GM12878 (cell line): ENCODE measurements around the gene EPX. TPM values are rescaled to one million over a fixed set of nuclear protein-coding genes. Genes with fewer than 3 reads are reported as not detected.

ENCODE experiments used
- ATAC-seq: fragments of 200-7000 bp; cut with Tn5 transposase; 3 replicates; pipeline ENCODE4 v1.9.1; 2020; ENCODE audit warnings: mild to moderate bottlenecking, moderate library complexity
- BruUV-seq: library from RNA; stranded (reverse); fragments of 400-500 nt; replicated peaks from 2 replicates; lab custom pipeline; 2021; lab: Mats Ljungman, UMichigan
- CTCF ChIA-PET: fragments of 300-600 bp; sonication (Branson Sonifier 250); formaldehyde crosslinking; extraction: SDS; loops from one replicate; lab custom pipeline; 2021; ENCODE audit warnings: inconsistent platforms; lab: Yijun Ruan, JAX
- POLR2A ChIA-PET: fragments of 350-600 bp; formaldehyde crosslinking; extraction: SDS; loops from one replicate; lab custom pipeline; 2021; ENCODE audit warnings: inconsistent platforms; lab: Charles Lee
- RAD21 ChIA-PET: fragments of 300-600 bp; sonication (Branson Sonifier 250); formaldehyde crosslinking; loops from one replicate; lab custom pipeline; 2023; ENCODE audit warnings: antibody characterized with exemption; ENCODE audit not compliant: unreplicated experiment; lab: Charles Lee
- SMC1A ChIA-PET: fragments of 300-600 bp; sonication (Branson Sonifier 250); formaldehyde crosslinking; loops from one replicate; lab custom pipeline; 2023; ENCODE audit not compliant: unreplicated experiment, uncharacterized antibody; lab: Charles Lee
- DNase-seq: peaks from one replicate; pipeline ENCODE4 v3.0.0-alpha.2; 2011; ENCODE audit warnings: low read depth, low spot score
- FAIRE-seq: peaks from 3 replicates; lab custom pipeline; 2011; peaks lifted over from hg19 to GRCh38; lab: Jason Lieb, UNC
- H2AFZ ChIP-seq: 2 replicates; pipeline ENCODE4 v1.6.0; 2011; ENCODE audit warnings: low read depth, low read length, control low read depth; ENCODE audit not compliant: control insufficient read depth
- H3K27ac ChIP-seq: 2 replicates; pipeline ENCODE4 v1.5.1; 2011; ENCODE audit warnings: control low read depth; ENCODE audit not compliant: control insufficient read depth, insufficient read depth
- H3K27me3 ChIP-seq, 2 experiments: replicated peaks in 1 of 2; 2 replicates each; pipeline versions ENCODE4 v1.6.0 to v1.6.1; 2011; ENCODE audit warnings: low read length in 1 of 2; ENCODE audit not compliant: control insufficient read depth in 2 of 2, insufficient read depth in 2 of 2
- H3K36me3 ChIP-seq, 2 experiments: 2 replicates each; pipeline ENCODE4 v1.5.1; 2011; ENCODE audit warnings: low read length in 1 of 2; ENCODE audit not compliant: control insufficient read depth in 2 of 2, insufficient read depth in 2 of 2
- H3K4me1 ChIP-seq: 2 replicates; pipeline ENCODE4 v1.6.1; 2011; ENCODE audit warnings: mild to moderate bottlenecking, low read length, moderate library complexity, mixed read lengths; ENCODE audit not compliant: control insufficient read depth, insufficient read depth
- H3K4me2 ChIP-seq: 2 replicates; pipeline ENCODE4 v1.6.0; 2011; ENCODE audit warnings: control low read depth; ENCODE audit not compliant: control insufficient read depth, insufficient read depth
- H3K4me3 ChIP-seq: fragments of 200-600 bp; sonication (generic); 2 replicates; pipeline ENCODE4 v1.5.1; 2016
- H3K79me2 ChIP-seq: 2 replicates; pipeline ENCODE4 v1.6.0; 2011; ENCODE audit warnings: low read length; ENCODE audit not compliant: control insufficient read depth, insufficient read depth
- H3K9ac ChIP-seq: 2 replicates; pipeline ENCODE4 v1.8.0; 2011; ENCODE audit warnings: low read length, control low read depth, mixed read lengths; ENCODE audit not compliant: control insufficient read depth, insufficient read depth
- H3K9me3 ChIP-seq: replicated peaks from 3 replicates; pipeline ENCODE4 v1.5.1; 2011; ENCODE audit warnings: mild to moderate bottlenecking, low read length; ENCODE audit not compliant: control insufficient read depth, insufficient read depth
- H4K20me1 ChIP-seq: 2 replicates; pipeline ENCODE4 v1.6.0; 2011; ENCODE audit not compliant: control insufficient read depth, insufficient read depth
- IRF5 ChIP-seq: fragments of 450-650 bp; IDR thresholded peaks from 2 replicates; pipeline ENCODE4 v1.6.1; 2017; ENCODE audit warnings: borderline replicate concordance
- NBN ChIP-seq: fragments of 450-650 bp; IDR thresholded peaks from 2 replicates; pipeline ENCODE4 v1.6.1; 2016
- WGBS: methylation state at CpG from one replicate; pipeline ENCODE4 v1.1.6; 2016; ENCODE audit warnings: low lambda C conversion rate; ENCODE audit not compliant: insufficient replicate concordance, insufficient coverage; ENCODE audit errors: missing lambda C conversion rate; 5-methylcytosine and 5-hydroxymethylcytosine counted together
- in situ Hi-C: fragments of 300-500 bp; cut with MboI; formaldehyde crosslinking; loops from 9 replicates; pipeline ENCODE4 v1.14.3; 2018; ENCODE audit warnings: mixed read lengths
- intact Hi-C: fragments of 100-400 bp; cut with micrococcal nuclease; formaldehyde crosslinking; loops from one replicate; pipeline ENCODE4 v1.14.2; 2022; ENCODE audit not compliant: unreplicated experiment
- polyA plus RNA-seq, 11 experiments: library from polyadenylated mRNA; depleted of rRNA in 4 of 11; unstranded in 6 of 11; stranded (reverse) in 5 of 11; fragments of >200 nt; fragmentation: Nextera tagmentation in 4 of 11; fragmentation: Illumina TruSeq in 1 of 11; extraction: Ambion mirVana in 4 of 11; extraction: Trizol in 1 of 11; gene quantifications; 1 replicate in 1 of 11; 2 replicates in 10 of 11; pipeline versions ENCODE4 v1.2.1 to v1.2.3, GENCODE V29; 2011 to 2016; ENCODE audit warnings: inconsistent platforms in 2 of 11, missing spikeins in 2 of 11, low read depth in 1 of 11
- total RNA-seq, 4 experiments: library from RNA; depleted of rRNA in 3 of 4; stranded (reverse); fragments of >200 nt in 3 of 4; fragmentation: Illumina TruSeq in 1 of 4; extraction: Trizol in 1 of 4; gene quantifications; 2 replicates each; pipeline versions ENCODE4 v1.2.1 to v1.2.3, GENCODE V29; 2013 to 2021

EPX gene
- total and polyA plus RNA-seq, 10 of the 15 experiments (the other 5 are each of a cell fraction or from before 2014, with no cell fraction given) = 0.03 TPM; not detected in 9

GRCh38 chr17:58247511-58248363 is 55.2 kb downstream of the EPX start:
- Histone ChIP-seq H3K27me3 (no peaks in the 10 kb centered on the region; a peak in 2 of 4 replicates), H2AFZ (no peak overlapping the region), H3K27ac (no peak overlapping the region), H3K4me1 (peaks cover 6% of the 10 kb centered on the region), H3K4me2 (no peak overlapping the region), H3K9me3 (no peaks in the 10 kb centered on the region), H3K9ac (no peak overlapping the region), H3K36me3 (no peaks in the 10 kb centered on the region), H3K79me2 (no peaks in the 10 kb centered on the region), H4K20me1 (no peaks in the 10 kb centered on the region), H3K4me3 (no peak overlapping the region)
- ChIA-PET CTCF (interaction anchor here (0.8 to 6.2 kb wide), 18 partner anchors 8 to 258 kb away, joined by 3 to 78 read pairs (median 4); partner anchors contain the start of gene LPO), SMC1A (interaction anchor here (1.0 to 4.0 kb wide), 6 partner anchors 11 to 198 kb away, joined by 3 to 23 read pairs (median 6); no protein-coding TSS in a partner anchor), POLR2A (interaction anchor here (1.1 to 1.2 kb wide), 2 partner anchors 9 to 17 kb away, joined by 4 read pairs; partner anchors contain the start of gene LPO), RAD21 (interaction anchor here (0.6 to 1.9 kb wide), 9 partner anchors 11 to 69 kb away, joined by 3 to 9 read pairs (median 3); partner anchors contain the start of gene MKS1)
- BruUV-seq = no TSS peak
- DNase-seq (no peak), FAIRE-seq (no peak), ATAC-seq (no peak)
- intact Hi-C loops (loop anchor here (2.0 kb wide), 1 partner anchor 47 kb away; no protein-coding TSS in a partner anchor), in situ Hi-C loops (no loop called here)
- TF ChIP-seq NBN = no peak
- no peak for TF ChIP-seq IRF5
- 58% methylated on average over 10 of the region's 10 CpGs for WGBS
